Neural progenitor cell (in vitro differentiated cells): ENCODE results near the gene NGLY1.

Source experiments
- CTCF ChIP-seq: fragments of 200-600 bp; sonication (generic); IDR thresholded peaks from 2 replicates; pipeline ENCODE4 v1.5.1; 2017; ENCODE audit warnings: antibody characterized with exemption, mild to moderate bottlenecking
- EZH2 ChIP-seq: fragments of 200-600 bp; sonication (generic); IDR thresholded peaks from 2 replicates; pipeline ENCODE4 v1.6.1; 2017; ENCODE audit warnings: antibody characterized with exemption, mild to moderate bottlenecking, moderate library complexity
- EZH2phosphoT487 ChIP-seq: fragments of 200-600 bp; sonication (generic); IDR thresholded peaks from 2 replicates; pipeline ENCODE4 v1.6.1; 2017; ENCODE audit warnings: antibody characterized with exemption

DNA sequence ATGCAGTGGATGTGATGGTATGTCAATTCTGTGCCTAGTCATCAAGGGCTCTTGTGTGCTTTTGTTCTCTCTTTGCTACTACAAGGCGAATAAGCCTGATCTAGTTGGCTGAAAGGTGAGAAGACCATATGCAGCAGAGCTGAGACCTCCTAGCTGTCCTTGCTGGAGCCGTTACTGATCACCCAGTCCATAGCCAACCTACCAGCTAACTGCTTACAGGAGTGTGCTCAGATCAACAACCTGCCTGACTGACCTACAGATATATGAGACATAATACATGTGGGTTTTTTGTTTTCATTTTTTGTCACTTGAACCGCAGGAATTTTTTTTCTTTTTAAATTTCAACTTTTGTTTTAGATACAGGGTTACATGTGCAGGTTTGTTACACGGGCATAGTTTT, 29.4 kb upstream of the NGLY1 start:
- TF ChIP-seq EZH2 (no peak), CTCF (no peak), EZH2phosphoT487 (no peak)
